ENCODE results near the gene PRR14. TPM values are rescaled to one million over a fixed set of nuclear protein-coding genes. Genes with fewer than 3 reads are reported as not detected.
A peak's percentile ranks its signal among the peaks of the same experiment; 100 is the strongest.
"Not testable (repeated sequence)": the region's sequence is repeated elsewhere in the genome, so short reads cannot be mapped to it uniquely, and the experiment has no call there.

PRR14 gene
- polyA plus RNA-seq, 3 donors: 44.8 to 54.8 (median 46.6) TPM

DNA sequence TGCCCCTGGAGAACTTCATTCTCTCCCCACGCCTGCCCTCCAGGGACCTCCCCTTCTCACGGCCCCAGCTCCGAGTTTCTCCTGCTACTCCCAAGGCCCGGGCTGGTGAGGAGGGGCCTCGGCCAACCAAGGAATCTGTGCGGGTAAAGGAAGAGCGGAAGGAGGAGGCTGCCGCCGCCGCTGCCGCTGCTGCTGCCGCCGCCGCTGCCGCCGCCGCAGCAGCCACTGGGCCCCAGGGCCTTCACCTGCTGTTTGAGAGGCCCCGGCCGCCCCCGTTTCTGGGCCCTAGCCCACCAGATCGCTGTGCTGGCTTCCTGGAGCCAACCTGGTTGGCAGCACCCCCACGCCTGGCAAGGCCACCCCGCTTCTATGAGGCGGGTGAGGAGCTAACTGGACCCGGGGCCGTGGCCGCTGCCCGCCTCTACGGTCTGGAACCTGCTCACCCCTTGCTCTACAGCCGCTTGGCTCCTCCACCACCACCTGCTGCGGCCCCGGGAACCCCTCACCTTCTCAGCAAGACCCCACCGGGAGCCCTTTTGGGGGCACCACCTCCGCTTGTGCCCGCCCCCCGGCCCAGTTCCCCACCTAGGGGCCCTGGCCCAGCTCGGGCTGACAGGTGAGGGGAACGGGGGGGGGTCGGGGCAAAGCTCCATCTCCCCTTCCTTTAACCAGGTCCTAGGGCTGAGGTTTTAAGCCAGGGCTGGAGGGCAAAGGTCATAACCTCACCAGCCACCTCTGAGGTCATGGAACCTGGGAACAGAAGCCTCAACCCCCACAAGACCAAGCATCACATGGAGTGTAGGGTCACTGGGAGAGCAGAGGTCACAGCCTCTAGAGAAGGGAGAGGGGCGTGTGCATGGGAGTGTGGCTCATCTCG is 18.5 kb downstream of the PRR14 start:
- no peak for DNase-seq (ENCODE audit: extremely low read depth in 1 of 11, low read depth in 9 of 11, low spot score in 4 of 11)

DNA sequence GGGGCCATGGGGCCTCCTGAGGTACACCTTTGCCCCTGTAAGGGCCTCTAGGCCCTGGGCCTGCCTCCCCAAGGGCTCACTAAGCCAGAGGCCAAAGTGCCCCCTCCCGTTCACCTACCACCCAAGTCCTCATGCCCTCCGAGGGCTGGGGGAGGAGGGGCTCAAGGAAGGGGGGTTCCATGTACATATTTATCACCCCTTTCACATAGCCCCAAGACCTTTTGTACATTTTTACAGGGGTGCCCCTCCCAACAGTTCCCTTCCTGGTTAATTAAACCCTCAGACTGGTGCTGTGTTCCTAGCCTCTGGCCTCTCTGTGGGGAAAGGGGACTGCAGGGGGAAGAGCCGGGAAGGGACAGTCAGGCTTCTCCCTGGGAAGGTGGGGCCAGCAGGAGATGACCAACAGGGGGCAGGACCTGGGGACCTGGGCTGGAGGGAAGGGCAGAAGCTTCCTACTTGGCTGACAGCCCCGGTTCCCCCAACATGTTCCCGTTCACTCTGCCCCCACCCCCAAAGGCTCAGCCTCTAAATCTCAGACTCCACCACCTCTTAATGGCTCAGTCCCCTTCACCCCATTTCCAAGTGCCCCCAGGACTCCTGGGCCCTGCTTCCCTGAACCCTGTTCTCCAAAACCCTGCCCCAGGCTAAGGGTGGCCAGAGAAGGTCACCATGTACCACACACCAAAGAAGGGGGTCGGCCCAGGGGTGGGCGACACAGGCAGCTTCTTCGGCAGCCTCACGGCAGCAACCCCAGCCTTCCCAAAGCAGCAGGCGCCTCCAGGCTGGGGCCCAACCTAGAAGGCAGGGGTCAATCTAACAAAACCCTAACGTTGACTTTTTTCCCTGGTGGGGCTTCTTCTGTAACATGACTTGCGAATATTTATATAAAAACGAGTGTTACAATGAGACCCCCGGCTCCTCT is 19.4 kb downstream of the PRR14 start:
- no peak for DNase-seq (ENCODE audit: extremely low read depth in 1 of 11, low read depth in 9 of 11, low spot score in 4 of 11)

DNA sequence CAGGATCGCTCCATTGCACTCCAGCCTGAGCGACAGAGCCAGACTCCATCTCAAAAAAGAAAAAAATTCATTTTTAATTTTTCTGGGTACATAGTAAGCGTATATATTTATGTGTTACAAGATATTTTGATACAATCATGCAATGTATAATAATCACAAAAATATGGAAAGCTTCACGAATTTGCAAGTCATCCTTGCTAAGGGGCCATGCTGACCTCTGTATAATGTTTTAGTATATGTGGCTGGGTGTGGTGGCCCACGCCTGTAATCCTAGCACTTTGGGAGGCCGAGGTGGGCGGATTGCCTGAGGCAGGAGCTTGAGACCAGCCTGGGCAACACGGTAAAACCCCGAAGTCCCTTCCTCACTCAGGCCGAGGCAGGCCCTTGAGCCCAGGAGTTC is 24.4 kb downstream of the PRR14 start:
- no peak for DNase-seq (ENCODE audit: extremely low read depth in 1 of 11, low read depth in 9 of 11, low spot score in 4 of 11)

DNA sequence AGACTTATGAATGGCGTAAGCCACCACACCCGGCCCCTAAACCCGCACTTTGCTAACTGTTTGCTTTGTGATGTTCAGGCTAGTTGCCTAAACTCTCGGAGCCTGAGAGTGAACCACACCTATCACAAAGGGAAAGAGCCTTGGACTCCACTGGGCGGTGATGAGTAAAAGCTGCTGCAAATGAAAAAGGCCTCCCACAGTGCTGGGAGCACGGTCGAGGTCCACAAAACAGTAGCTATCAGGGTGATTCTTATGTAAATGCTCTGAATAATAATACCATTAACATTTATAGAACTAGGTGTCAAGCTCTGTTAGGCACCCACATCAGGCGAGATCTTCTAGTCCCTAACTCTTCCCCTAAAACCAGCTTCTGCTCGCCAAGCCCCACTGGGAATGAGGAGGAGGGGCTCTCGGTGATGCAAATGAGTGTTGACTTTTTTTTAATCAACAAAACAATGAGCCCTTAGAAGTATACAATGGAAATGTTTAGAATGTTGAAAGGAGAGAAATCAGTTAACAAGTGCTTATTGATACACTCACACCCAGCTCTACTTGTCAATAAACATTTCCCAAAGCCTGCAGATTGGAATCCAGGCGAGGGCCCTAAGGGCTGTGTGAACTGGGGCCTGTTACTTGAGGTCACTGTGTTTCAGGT is 27.3 kb downstream of the PRR14 start:
- DNase-seq (ENCODE audit: extremely low read depth in 1 of 11, low read depth in 9 of 11, low spot score in 4 of 11): no peak

DNA sequence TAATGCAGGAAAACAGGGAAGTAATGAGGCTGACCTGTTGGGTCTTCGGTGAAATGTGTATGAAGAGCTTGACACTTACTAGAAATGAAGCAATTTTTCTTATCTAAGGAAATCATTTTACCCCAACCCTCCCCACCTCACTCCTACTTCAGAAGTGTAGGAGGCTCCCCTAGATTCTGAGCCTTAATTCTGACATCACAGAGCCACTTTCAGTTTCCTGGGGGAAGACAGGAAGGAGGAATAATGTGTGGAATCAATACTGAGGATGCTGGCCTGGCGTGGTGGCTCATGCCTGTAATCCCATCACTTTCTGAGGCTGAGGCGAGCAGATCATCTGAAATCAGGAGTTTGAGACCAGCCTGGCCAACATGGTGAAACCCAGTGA is 27.8 kb downstream of the PRR14 start:
- DNase-seq (ENCODE audit: extremely low read depth in 1 of 11, low read depth in 9 of 11, low spot score in 4 of 11): no peak

DNA sequence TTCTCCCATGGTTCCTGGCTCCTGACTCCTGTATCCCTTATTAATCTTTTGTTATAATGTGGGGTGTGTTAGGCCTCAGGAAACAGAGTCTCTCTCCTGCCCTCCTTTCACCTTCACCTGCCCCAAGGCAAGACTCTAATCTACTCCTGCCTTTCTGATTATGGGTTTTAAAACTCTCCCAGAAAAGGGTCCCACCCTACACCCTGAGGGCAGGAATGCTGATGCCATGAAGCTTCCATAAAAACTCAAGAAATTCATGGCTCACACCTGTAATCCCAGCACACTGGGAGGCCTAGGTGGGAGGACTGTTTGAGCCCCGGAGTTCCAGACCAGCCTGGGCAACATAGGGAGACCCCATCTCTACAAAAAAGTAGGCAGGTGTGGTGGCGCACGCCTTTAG is 29.6 kb downstream of the PRR14 start:
- no peak for DNase-seq (ENCODE audit: extremely low read depth in 1 of 11, low read depth in 9 of 11, low spot score in 4 of 11)

DNA sequence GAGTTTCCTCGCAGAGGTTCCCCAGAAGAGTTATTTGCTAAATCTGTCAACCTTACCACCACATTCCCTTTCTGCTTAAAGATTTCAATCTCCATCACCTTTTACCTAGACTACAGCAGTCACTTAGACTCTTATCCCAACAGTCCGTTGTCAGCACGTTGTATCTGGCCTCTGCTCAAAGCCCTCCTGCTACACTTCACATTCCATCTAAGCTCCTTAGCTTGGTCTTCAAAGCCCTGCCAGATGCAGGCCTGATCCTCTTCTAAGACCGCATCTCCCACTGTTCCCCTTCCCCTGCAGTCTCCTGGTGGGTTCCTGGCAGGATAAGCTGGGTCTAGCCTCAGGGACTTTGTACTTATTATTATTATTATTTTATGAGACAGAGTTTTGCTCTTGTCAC is 37.9 kb downstream of the PRR14 start:
- DNase-seq (ENCODE audit: extremely low read depth in 1 of 11, low read depth in 9 of 11, low spot score in 4 of 11): no peak

DNA sequence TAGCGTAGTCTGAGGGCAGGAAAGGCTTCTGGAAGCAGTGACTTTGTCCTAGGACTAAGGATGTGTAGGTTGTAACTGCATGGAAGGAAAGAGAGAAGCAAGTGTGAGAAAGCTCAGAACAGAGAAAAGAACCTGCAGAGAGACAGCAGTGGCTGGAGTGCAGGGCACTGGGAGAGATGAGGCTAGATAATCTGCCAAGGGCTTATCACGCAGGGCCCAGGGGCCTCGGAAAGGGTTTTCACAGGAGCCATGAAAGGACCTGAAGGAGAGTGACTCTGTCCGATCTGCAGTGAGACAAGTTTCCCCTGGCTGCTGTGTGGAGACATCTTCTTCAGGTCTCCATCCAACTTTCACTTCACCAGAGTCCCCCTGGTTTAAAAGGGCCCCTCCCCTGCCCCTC is 41.1 kb downstream of the PRR14 start:
- no peak for DNase-seq (ENCODE audit: extremely low read depth in 1 of 11, low read depth in 9 of 11, low spot score in 4 of 11)

DNA sequence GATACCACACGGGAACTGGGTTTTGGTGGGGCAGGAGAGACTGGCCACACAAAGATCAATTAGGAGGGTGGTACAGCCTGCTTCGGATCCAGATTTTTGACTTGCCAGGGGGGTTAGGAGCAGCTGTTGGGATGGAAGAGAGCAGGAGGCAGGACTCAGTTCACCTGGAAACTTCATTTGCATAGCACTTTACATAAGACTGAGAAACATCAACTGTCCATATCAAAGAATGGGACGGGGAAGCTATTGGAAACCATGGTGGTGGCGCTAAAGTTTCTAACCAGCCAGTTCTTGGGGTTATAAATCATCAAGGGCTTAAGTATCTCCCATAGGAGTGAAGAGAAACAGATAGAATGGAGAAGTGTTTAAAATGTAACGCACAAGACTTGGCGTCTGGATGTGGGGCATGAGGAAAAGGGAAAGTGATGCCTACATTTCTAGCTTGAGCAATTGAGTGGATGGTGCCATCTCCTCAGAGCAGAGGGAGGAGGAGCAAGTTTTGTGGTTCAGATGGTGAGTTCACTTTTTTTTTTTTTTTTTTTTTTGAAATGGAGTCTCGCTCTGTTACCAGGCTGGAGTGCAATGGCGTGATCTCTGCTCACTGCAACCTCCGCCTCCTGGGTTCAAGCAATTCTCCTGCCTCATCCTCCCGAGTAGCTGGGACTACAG is 41.8 kb downstream of the PRR14 start:
- DNase-seq (ENCODE audit: extremely low read depth in 1 of 11, low read depth in 9 of 11, low spot score in 4 of 11): no peak

DNA sequence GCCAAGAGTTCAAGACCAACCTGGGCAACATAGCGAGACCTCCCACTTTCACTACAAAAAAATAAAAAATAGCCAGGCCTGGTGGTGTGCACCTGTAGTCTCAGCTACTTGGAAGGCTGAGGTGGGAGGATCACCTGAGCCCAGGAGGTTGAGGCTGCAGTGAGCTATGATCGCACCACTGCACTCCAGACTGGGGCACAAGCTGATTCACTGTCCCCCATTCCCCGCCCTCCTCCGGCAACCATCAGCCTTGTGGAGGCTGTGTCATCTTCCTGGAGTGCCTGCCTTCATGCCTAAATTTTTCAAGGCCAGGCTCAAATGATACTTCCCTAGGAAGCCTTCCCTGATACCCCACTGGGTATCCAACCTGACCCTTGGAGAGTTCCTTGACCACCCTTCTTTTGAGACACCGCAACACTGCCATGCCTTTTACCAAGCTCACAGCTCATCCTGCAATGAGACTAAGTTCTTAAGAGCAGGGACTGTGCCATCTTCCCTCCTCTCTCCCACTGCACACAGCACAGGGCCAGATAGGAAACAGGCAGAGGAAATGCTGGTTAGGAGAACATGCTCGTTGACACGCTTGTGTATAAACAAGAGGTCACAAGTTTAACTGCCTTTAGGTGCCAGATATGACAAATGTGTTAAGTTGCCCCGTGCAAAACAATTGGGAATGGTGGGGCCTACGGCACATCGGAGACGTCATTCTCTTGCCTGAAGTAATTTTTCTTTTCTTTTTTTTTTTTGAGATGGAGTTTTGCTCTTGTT is 44.4 kb downstream of the PRR14 start:
- no peak for DNase-seq (ENCODE audit: extremely low read depth in 1 of 11, low read depth in 9 of 11, low spot score in 4 of 11)

DNA sequence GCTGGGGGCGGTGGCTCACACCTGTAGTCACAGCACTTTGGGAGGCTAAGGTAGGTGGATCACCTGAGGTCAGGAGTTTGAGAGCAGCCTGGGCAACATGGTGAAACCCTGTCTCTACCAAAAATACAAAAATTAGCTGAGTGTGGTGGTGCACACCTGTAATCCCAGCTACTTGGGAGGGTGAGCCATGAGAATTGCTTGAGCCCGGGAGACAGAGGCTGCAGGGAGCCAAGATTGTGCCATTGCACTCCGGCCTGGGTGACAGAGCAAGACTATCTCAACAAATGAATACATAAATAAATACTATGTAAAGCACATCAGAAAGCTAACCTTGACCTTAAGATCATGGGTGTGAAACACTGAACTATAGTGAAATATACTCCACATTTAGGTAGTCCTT is 45.9 kb downstream of the PRR14 start:
- DNase-seq (ENCODE audit: extremely low read depth in 1 of 11, low read depth in 9 of 11, low spot score in 4 of 11): not testable (repeated sequence)

DNA sequence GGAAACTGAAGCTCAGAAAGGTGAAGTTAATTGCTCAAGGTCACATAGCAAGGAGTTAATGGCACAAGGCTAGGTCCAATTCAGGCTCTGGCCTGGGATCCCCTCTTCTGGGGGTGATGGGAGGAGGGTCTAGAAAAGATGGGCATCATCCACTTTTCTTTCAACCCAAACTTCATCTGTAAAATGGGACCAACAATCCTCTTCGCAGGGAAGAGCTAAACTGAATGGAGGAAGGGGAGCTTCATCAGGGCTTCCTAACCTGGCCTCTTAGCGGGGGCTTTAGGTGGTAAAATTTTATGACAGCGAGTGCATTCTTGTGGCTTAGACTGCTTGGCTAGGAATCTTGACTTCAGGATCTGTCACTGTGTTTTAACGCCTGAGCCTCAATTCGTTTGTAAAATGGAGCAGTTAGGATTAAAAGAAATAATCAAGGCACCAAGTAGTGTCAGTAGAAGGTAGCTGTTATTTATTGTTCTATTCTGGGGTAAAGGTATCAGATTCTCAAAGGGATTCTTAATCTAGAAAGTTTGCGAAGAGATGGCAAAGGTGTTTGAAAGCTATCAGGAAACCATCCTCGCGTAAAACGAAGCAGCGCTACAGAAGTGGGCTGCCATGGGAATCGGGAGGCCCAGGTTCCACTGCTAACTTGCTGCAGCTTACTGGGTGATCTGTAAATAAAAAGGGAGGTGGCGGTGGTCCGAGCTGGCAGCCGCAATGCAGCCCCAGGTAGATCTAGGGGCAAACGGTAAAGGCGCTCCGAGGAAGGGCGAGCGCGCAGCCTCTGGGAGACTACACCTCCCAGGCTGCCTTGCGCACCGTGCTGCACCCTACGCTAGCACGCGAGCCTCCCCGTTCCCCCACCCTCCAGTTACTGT is 46.7 kb downstream of the PRR14 start:
- DNase-seq (ENCODE audit: extremely low read depth in 1 of 11, low read depth in 9 of 11, low spot score in 4 of 11): peak in 2 of 11 donors; percentile 6 to 27

DNA sequence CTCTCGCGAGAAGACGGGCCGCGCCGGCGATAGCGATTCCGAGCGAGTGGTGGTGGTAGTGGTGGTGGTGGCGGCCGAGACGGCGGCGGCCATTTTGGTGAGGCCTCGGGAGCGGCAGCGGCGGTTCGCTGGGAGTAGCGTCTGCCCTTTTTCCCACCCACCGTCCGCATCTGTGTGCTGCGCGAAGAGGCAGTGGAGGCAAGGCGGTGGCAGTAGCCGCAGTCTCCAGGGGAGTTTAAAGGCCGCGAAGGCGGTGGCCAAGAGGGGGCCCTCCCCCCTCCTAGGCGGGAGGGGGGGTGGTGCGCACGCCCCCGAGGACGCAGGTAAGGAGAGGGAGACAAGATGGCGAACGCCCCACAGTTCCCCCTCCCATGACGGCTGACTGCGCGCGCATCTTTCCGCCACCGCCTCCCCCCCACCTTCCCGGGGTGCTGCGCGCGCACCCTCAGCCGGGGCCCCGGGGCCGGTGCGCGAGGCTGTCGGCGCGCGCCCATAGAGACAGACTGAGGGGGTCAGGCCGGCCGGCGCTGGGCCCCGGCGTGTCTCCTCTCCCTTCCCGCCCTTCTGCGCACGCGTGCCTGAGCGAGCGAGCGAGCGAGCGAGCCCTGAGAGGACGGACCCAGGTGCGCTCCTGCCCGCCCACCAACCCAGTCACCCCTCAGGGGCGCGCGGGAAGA is 47.5 kb downstream of the PRR14 start:
- peak; percentile 92 to 97 (median 96) for DNase-seq (ENCODE audit: extremely low read depth in 1 of 11, low read depth in 9 of 11, low spot score in 4 of 11)

DNA sequence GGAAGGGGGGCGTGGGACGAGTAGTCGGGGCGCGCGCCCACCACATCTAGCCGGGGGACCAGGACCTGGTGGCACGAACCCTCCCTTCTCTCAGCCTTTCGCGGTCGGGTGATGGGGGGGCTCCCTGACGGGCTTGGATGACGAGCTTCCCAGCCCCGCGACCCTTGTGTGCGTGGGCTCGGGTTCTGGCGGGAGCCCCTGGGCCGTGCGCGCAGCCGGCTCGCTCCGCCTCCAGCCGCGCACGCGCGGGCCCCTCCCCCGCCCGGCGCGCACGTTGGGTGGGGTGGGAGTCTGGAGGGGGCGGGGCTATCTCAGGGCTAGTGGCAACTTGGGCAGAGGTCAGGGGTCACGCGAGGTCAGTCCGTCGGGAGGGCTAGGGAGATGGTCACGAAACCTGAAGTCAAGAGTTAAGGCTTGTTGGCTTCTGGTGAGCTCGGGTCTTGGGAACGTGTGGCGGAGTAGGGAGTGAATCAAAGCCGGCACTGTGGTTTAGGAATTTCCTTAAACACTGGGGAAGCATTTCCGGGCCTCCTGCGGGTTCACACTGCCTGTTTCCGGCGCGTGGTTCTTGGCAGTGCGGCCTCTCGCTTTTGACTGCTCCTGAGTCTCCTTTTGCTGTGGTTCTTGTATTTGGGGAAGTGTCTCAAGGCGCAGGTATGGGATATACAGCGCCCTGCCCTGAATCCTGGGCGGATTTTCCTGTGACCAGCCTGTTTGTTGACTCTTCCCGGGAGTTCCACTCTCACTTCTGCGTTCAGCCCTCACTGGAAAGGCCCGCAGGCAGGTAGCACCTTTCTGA is 48.3 kb downstream of the PRR14 start, which contains the start of gene SRCAP:
Gene SRCAP, plus strand, starts transcription at position 356 of the 799 bp plus-strand sequence. CDS start 1,654 bp downstream, outside the sequence.
- peak; percentile 46 to 81 (median 71) for DNase-seq (ENCODE audit: extremely low read depth in 1 of 11, low read depth in 9 of 11, low spot score in 4 of 11)

DNA sequence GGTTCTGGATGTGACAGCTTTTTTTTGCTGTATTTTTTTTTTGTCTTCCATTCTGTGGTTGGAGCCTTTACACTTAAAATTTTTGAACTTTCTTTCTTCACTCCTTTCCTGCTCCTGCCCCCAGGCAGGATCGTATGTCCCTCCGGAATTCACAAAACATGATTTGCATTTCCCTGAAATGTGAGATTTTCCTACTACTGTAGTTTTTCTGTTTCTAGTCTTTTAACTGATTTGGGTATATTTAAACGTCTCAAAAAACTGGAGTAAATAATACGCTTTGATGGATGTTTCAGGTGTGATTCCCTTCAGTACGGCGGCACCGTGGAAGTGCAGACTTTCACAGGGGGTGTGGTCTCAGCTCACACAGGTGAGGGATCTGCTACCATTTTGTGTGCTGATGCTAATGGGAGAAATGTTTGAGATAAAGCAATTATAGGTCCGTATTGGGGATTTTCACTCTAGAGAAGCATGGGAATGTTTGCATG is 48.9 kb downstream of the PRR14 start:
- DNase-seq (ENCODE audit: extremely low read depth in 1 of 11, low read depth in 9 of 11, low spot score in 4 of 11): no peak

DNA sequence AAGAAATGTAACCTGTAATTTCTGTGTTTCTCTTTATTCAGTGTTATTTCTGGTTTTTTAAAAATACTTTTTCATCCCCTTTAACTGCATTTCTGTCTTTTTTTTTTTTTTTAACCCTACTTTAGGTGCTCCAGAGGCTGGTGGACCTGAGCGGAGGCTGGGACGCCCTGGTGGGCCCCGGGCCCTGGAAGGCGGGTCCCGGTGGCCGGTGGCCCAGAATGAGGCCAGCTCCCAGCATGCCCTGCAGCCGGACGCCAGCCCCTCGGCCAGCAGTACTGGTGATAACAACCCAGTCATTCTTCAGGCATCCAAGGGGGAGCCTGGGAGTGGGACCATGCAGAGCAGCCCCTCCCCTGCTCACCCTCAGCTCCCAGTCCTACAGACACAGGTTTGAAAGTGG is 49.7 kb downstream of the PRR14 start:
- no peak for DNase-seq (ENCODE audit: extremely low read depth in 1 of 11, low read depth in 9 of 11, low spot score in 4 of 11)

Measured in renal cortex interstitium (tissue), 11 donors.